GM10248 (cell line): Measurements from ENCODE around the gene KIF4A.

Source experiments
- CTCF ChIA-PET: fragments of 300-600 bp; sonication (Branson Sonifier 250); formaldehyde crosslinking; extraction: SDS; loops from one replicate; lab custom pipeline; 2021; ENCODE audit warnings: antibody characterized with exemption; lab: Yijun Ruan, JAX
- POLR2A ChIA-PET: fragments of 350-650 bp; sonication (Branson Sonifier 250); formaldehyde crosslinking; extraction: SDS; loops from one replicate; lab custom pipeline; 2020; ENCODE audit warnings: antibody characterized with exemption; lab: Yijun Ruan, JAX
- DNase-seq: peaks from one replicate; pipeline ENCODE4 v3.0.0; 2012; ENCODE audit errors: extremely low spot score
- TF ChIP-seq, protein P1 (sequence below): IDR thresholded peaks from 2 replicates; pipeline ENCODE4 v1.5.1; 2012; ENCODE audit warnings: mild to moderate bottlenecking, low read depth; ENCODE audit errors: extremely low read depth, missing control alignments, control extremely low read depth

KIF4A gene

GRCh38 chrX:70324326-70324725 is 34.4 kb downstream of the KIF4A start:
- TF ChIP-seq, protein P1, sequence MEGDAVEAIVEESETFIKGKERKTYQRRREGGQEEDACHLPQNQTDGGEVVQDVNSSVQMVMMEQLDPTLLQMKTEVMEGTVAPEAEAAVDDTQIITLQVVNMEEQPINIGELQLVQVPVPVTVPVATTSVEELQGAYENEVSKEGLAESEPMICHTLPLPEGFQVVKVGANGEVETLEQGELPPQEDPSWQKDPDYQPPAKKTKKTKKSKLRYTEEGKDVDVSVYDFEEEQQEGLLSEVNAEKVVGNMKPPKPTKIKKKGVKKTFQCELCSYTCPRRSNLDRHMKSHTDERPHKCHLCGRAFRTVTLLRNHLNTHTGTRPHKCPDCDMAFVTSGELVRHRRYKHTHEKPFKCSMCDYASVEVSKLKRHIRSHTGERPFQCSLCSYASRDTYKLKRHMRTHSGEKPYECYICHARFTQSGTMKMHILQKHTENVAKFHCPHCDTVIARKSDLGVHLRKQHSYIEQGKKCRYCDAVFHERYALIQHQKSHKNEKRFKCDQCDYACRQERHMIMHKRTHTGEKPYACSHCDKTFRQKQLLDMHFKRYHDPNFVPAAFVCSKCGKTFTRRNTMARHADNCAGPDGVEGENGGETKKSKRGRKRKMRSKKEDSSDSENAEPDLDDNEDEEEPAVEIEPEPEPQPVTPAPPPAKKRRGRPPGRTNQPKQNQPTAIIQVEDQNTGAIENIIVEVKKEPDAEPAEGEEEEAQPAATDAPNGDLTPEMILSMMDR, result no peak
- ChIA-PET CTCF (no interaction called here), POLR2A (no interaction called here)
- DNase-seq, result no peak

DNA sequence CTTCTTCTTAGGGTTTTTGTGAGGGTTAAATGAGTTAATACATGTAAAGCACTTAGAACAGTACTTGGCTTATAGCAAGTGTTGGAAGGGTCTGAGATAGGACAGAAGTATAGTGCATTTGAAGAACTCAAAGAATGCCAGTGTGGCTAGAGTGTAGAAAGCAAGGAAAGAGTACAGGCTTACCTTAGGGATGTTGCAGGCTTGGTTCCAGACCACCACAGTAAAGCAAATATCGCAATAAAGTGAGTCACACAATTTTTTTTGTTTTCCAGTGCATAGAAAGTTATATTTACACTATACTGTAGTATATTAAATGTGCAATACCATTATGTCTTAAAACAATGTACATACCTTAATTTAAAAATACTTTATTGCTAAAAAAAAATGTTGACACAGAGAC is 41.3 kb downstream of the KIF4A start:
- CTCF ChIA-PET, result no interaction called here
- POLR2A ChIA-PET, result no interaction called here
- TF ChIP-seq, protein P1, result no peak
- no peak for DNase-seq

GRCh38 chrX:70332600-70332999 is 42.7 kb downstream of the KIF4A start:
- DNase-seq, result no peak
- ChIA-PET CTCF (interaction anchor here (2.4 kb wide), 1 partner anchor 10 kb away, joined by 13 read pairs; no protein-coding TSS in a partner anchor), POLR2A (no interaction called here)
- TF ChIP-seq, protein P1, result no peak

DNA sequence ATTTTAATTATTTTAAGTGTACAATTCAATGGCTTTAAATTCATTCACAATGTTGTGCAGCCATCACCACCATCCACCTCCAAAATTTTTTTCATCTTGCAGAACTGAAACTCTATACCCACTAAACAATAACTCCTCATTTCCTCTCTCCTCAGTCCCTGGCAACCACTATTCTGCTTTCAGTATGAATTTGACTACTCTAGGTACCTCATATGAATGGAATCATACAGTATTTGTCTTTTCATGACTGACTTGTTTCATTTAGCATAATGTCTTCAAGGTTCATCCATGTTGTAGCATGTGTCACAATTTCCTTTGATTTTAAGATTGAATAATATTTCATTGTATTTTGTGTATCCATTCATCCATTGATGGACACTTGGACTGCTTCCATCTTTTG is 46.9 kb downstream of the KIF4A start:
- TF ChIP-seq, protein P1, result no peak
- CTCF ChIA-PET, result no interaction called here
- POLR2A ChIA-PET, result no interaction called here
- no peak for DNase-seq

- POLR2A ChIA-PET, result no interaction called here
- TF ChIP-seq, protein P1, result no peak
- no peak for DNase-seq
- CTCF ChIA-PET, result no interaction called here
Observed at GRCh38 chrX:70338290-70338689, 48.4 kb downstream of the KIF4A start.

DNA sequence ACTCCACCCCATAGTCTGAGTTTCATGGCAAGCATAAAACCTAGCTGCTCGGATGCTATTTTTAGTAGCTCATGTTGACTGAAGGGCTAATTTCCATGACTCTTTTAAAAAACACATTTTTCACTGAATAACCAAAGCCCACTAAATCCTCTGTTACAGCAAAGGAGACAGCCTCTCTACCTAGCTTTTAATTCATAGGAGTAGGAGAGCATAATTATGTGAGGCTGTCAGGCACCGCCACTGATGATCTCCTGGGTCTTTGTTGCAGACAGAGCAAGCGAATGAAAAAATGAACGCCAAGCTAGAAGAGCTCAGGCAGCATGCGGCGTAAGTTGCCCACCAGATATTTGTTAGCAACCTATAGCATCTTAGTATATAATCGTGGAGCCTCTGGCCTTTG is 53.5 kb downstream of the KIF4A start:
- TF ChIP-seq, protein P1, result no peak
- DNase-seq, result no peak
- ChIA-PET CTCF (interaction anchor here (2.6 kb wide), 1 partner anchor 10 kb away, joined by 13 read pairs; no protein-coding TSS in a partner anchor), POLR2A (no interaction called here)
